Stimulated activated naive CD8-positive, alpha-beta T cell treated with anti-CD3 and anti-CD28 coated beads, Interleukin-15, Interleukin-2, amounts not matched to agents 100 ng/mL and 50 ng/mL, for 24 hours (primary cell): ENCODE measurements around the gene PCDHA6.
"Not testable (repeated sequence)": the region's sequence is repeated elsewhere in the genome, so short reads cannot be mapped to it uniquely, and the experiment has no call there.

ENCODE experiments used
- H3K27ac Mint-ChIP-seq: one replicate; pipeline ENCODE4 v1.8.0; 2021; ENCODE audit warnings: mild to moderate bottlenecking, mixed read lengths
- H3K27me3 Mint-ChIP-seq: one replicate; pipeline ENCODE4 v1.8.0; 2021; ENCODE audit warnings: mixed read lengths
- H3K36me3 Mint-ChIP-seq: one replicate; pipeline ENCODE4 v1.8.0; 2021; ENCODE audit warnings: low read depth, mixed read lengths
- H3K4me1 Mint-ChIP-seq: one replicate; pipeline ENCODE4 v1.8.0; 2021; ENCODE audit warnings: low read depth, mixed read lengths
- H3K4me3 Mint-ChIP-seq: one replicate; pipeline ENCODE4 v1.8.0; 2021; ENCODE audit warnings: mild to moderate bottlenecking, mixed read lengths
- H3K9me3 Mint-ChIP-seq: one replicate; pipeline ENCODE4 v1.8.0; 2021; ENCODE audit warnings: mixed read lengths

The PCDHA6 gene

GRCh38 chr5:140840978-140841962 lies 13.5 kb downstream of the PCDHA6 start, which contains the start of gene PCDHA8:
Gene PCDHA8, plus strand, starts transcription at chr5:140841187. Its CDS starts 135 bp downstream, at chr5:140841322.
- H3K4me1 Mint-ChIP-seq: no peaks in the 10 kb centered on the region
- H3K36me3 Mint-ChIP-seq: peaks cover 4% of the 10 kb centered on the region
- no peak within 1 kb of the TSS for H3K4me3 Mint-ChIP-seq
- H3K9me3 Mint-ChIP-seq: peaks cover 15% of the 10 kb centered on the region
- H3K27me3 Mint-ChIP-seq: peaks cover 34% of the 10 kb centered on the region
- H3K27ac Mint-ChIP-seq: no peak within 1 kb of the TSS

GRCh38 chr5:140842798-140843733 lies 15.3 kb downstream of the PCDHA6 start:
- Mint-ChIP-seq H3K4me3 (no peak overlapping the region), H3K27ac (no peak overlapping the region), H3K4me1 (no peaks in the 10 kb centered on the region), H3K27me3 (peaks cover 38% of the 10 kb centered on the region), H3K36me3 (peaks cover 4% of the 10 kb centered on the region), H3K9me3 (peaks cover 22% of the 10 kb centered on the region)

- H3K27me3 Mint-ChIP-seq, H3K27ac Mint-ChIP-seq, H3K9me3 Mint-ChIP-seq, H3K36me3 Mint-ChIP-seq, H3K4me3 Mint-ChIP-seq, H3K4me1 Mint-ChIP-seq: not testable (repeated sequence)
These were observed 20.7 kb downstream of the PCDHA6 start, which contains the start of gene PCDHA9 for GRCh38 chr5:140848139-140849102. Gene PCDHA9, plus strand, starts transcription at chr5:140848382. Its CDS starts 114 bp downstream, at chr5:140848496.

GRCh38 chr5:140849831-140850634 lies 22.3 kb downstream of the PCDHA6 start:
- H3K4me1 Mint-ChIP-seq, H3K9me3 Mint-ChIP-seq, H3K27ac Mint-ChIP-seq, H3K4me3 Mint-ChIP-seq, H3K36me3 Mint-ChIP-seq: not testable (repeated sequence)
- peaks cover 12% of the 10 kb centered on the region for H3K27me3 Mint-ChIP-seq

GRCh38 chr5:140855772-140856674 lies 28.3 kb downstream of the PCDHA6 start, which contains the start of gene PCDHA10:
Gene PCDHA10, plus strand, starts transcription at chr5:140855897. Its CDS starts 152 bp downstream, at chr5:140856049.
- Mint-ChIP-seq H3K27ac (no peak within 1 kb of the TSS), H3K9me3 (peaks cover 3% of the 10 kb centered on the region), H3K4me3 (no peak within 1 kb of the TSS), H3K36me3 (peaks cover 6% of the 10 kb centered on the region), H3K27me3 (peaks cover 12% of the 10 kb centered on the region), H3K4me1 (no peaks in the 10 kb centered on the region)

- Mint-ChIP-seq H3K4me1 (no peaks in the 10 kb centered on the region), H3K4me3 (no peak overlapping the region), H3K27me3 (peaks cover 12% of the 10 kb centered on the region), H3K36me3 (peaks cover 6% of the 10 kb centered on the region), H3K9me3 (peaks cover 3% of the 10 kb centered on the region), H3K27ac (no peak overlapping the region)
These were observed 29.6 kb downstream of the PCDHA6 start for GRCh38 chr5:140857177-140857986.

- Mint-ChIP-seq H3K4me1 (no peaks in the 10 kb centered on the region), H3K4me3 (no peak overlapping the region), H3K27me3 (peaks cover 12% of the 10 kb centered on the region), H3K27ac (no peak overlapping the region), H3K9me3 (peaks cover 3% of the 10 kb centered on the region), H3K36me3 (peaks cover 6% of the 10 kb centered on the region)
These were observed 30.2 kb downstream of the PCDHA6 start for GRCh38 chr5:140857987-140858240.

GRCh38 chr5:140862441-140863295 lies 34.9 kb downstream of the PCDHA6 start:
- H3K4me3 Mint-ChIP-seq: no peak overlapping the region

GRCh38 chr5:140868721-140869554 lies 41.2 kb downstream of the PCDHA6 start, which contains the start of gene PCDHA11:
Gene PCDHA11, plus strand, starts transcription at chr5:140868957. Its CDS starts 147 bp downstream, at chr5:140869104.
- H3K4me1 Mint-ChIP-seq: no peaks in the 10 kb centered on the region
- H3K36me3 Mint-ChIP-seq: peaks cover 10% of the 10 kb centered on the region
- no peak within 1 kb of the TSS for H3K4me3 Mint-ChIP-seq
- H3K27me3 Mint-ChIP-seq: peaks cover 27% of the 10 kb centered on the region
- H3K27ac Mint-ChIP-seq: no peak within 1 kb of the TSS
- peaks cover 14% of the 10 kb centered on the region for H3K9me3 Mint-ChIP-seq

More at GRCh38 chr5:140862441-140863295, 34.9 kb downstream of the PCDHA6 start:
- Mint-ChIP-seq H3K9me3 (peaks cover 8% of the 10 kb centered on the region), H3K27me3 (peaks cover 10% of the 10 kb centered on the region), H3K36me3 (no peaks in the 10 kb centered on the region), H3K4me1 (no peaks in the 10 kb centered on the region), H3K27ac (no peak overlapping the region)

- no peaks in the 10 kb centered on the region for H3K4me1 Mint-ChIP-seq
- H3K27me3 Mint-ChIP-seq: peaks cover 30% of the 10 kb centered on the region
- no peak overlapping the region for H3K27ac Mint-ChIP-seq
- H3K9me3 Mint-ChIP-seq: peaks cover 16% of the 10 kb centered on the region
- peaks cover 10% of the 10 kb centered on the region for H3K36me3 Mint-ChIP-seq
- H3K4me3 Mint-ChIP-seq: no peak overlapping the region
These were observed 41.8 kb downstream of the PCDHA6 start for GRCh38 chr5:140869555-140869886.
